ENCODE measurements around the gene PRCD.

Gene PRCD

GRCh38 chr17:76544546-76545365, 4.9 kb downstream of the PRCD start:
- DNase-seq (ENCODE audit: low read depth): no peak
- no peak for TF ChIP-seq CTCF (conservative IDR thresholded peaks at IDR 0.05; ENCODE audit: low read depth, low read length)
- no peak overlapping the region for H3K4me3 ChIP-seq (ENCODE audit: low read length)

- no peak for TF ChIP-seq CTCF (conservative IDR thresholded peaks at IDR 0.05; ENCODE audit: low read depth, low read length)
- no peak overlapping the region for H3K4me3 ChIP-seq (ENCODE audit: low read length)
- no peak for DNase-seq (ENCODE audit: low read depth)
Observed at GRCh38 chr17:76545918-76546555, 6.2 kb downstream of the PRCD start.

GRCh38 chr17:76546556-76547182, 6.8 kb downstream of the PRCD start:
- TF ChIP-seq CTCF (conservative IDR thresholded peaks at IDR 0.05; ENCODE audit: low read depth, low read length): no peak
- no peak for DNase-seq (ENCODE audit: low read depth)
- no peak overlapping the region for H3K4me3 ChIP-seq (ENCODE audit: low read length)

GRCh38 chr17:76547183-76547641, 7.4 kb downstream of the PRCD start:
- H3K4me3 ChIP-seq (ENCODE audit: low read length): no peak overlapping the region
- TF ChIP-seq CTCF (conservative IDR thresholded peaks at IDR 0.05; ENCODE audit: low read depth, low read length): peak; percentile 73
- no peak for DNase-seq (ENCODE audit: low read depth)

- DNase-seq (ENCODE audit: low read depth): no peak
- no peak overlapping the region for H3K4me3 ChIP-seq (ENCODE audit: low read length)
- TF ChIP-seq CTCF (conservative IDR thresholded peaks at IDR 0.05; ENCODE audit: low read depth, low read length): no peak
Observed at GRCh38 chr17:76547642-76548202, 7.9 kb downstream of the PRCD start.

- DNase-seq (ENCODE audit: low read depth): no peak
- no peak overlapping the region for H3K4me3 ChIP-seq (ENCODE audit: low read length)
- TF ChIP-seq CTCF (conservative IDR thresholded peaks at IDR 0.05; ENCODE audit: low read depth, low read length): no peak
Observed at GRCh38 chr17:76548378-76549214, 8.8 kb downstream of the PRCD start.
